OCI-LY7 (cell line): Measurements from ENCODE around the gene ERGIC3. TPM values are rescaled to one million over a fixed set of nuclear protein-coding genes. Genes with fewer than 3 reads are reported as not detected.

Source experiments
- BruUV-seq: library from RNA; stranded (reverse); fragments of 400-500 nt; replicated peaks from 2 replicates; lab custom pipeline; 2021; lab: Mats Ljungman, UMichigan
- CTCF ChIA-PET: fragments of 300-600 bp; sonication (Branson Sonifier 250); formaldehyde crosslinking; loops from one replicate; lab custom pipeline; 2022; ENCODE audit warnings: antibody characterized with exemption; ENCODE audit not compliant: unreplicated experiment; lab: Charles Lee
- POLR2A ChIA-PET: fragments of 300-600 bp; sonication (Branson Sonifier 250); formaldehyde crosslinking; loops from one replicate; lab custom pipeline; 2022; ENCODE audit warnings: antibody characterized with exemption; lab: Charles Lee
- DNase-seq: peaks from one replicate; pipeline ENCODE4 v3.0.0-alpha.2; 2015; ENCODE audit warnings: low spot score
- H2AFZ ChIP-seq: fragments of 200-600 bp; sonication (generic), shearing (Covaris generic); 2 replicates; pipeline ENCODE4 v1.6.1; 2014; ENCODE audit warnings: mild to moderate bottlenecking, antibody characterized with exemption, low read length, moderate library complexity
- H3K27ac ChIP-seq: fragments of 200-600 bp; sonication (generic); 2 replicates; pipeline ENCODE4 v1.5.1; 2014; ENCODE audit warnings: mixed run types, low read depth, mild to moderate bottlenecking, moderate library complexity, low read length, inconsistent platforms; ENCODE audit not compliant: poor library complexity, severe bottlenecking
- H3K36me3 ChIP-seq: fragments of 200-600 bp; sonication (generic); 2 replicates; pipeline ENCODE4 v1.6.1; 2014; ENCODE audit warnings: mild to moderate bottlenecking, antibody characterized with exemption, low read length, moderate library complexity, mixed read lengths; ENCODE audit not compliant: insufficient read depth
- H3K4me1 ChIP-seq: fragments of 200-600 bp; sonication (generic); 2 replicates; pipeline ENCODE4 v1.5.1; 2014; ENCODE audit warnings: mild to moderate bottlenecking, low read length; ENCODE audit not compliant: insufficient read depth, poor library complexity, severe bottlenecking
- H3K4me2 ChIP-seq: fragments of 200-600 bp; sonication (generic); 2 replicates; pipeline ENCODE4 v1.6.1; 2014; ENCODE audit warnings: mild to moderate bottlenecking, low read length
- H3K4me3 ChIP-seq: fragments of 200-600 bp; sonication (generic); 2 replicates; pipeline ENCODE4 v1.5.1; 2014; ENCODE audit warnings: mild to moderate bottlenecking, low read depth, low read length; ENCODE audit not compliant: poor library complexity, severe bottlenecking
- H3K79me2 ChIP-seq: fragments of 200-600 bp; sonication (generic); 2 replicates; pipeline ENCODE4 v1.6.1; 2016; ENCODE audit warnings: low read depth, mild to moderate bottlenecking, low read length, moderate library complexity, mixed read lengths; ENCODE audit not compliant: insufficient read depth
- H3K9me2 ChIP-seq: fragments of 200-600 bp; sonication (generic); 2 replicates; pipeline ENCODE4 v1.6.1; 2016; ENCODE audit warnings: mild to moderate bottlenecking, low read length, mixed read lengths; ENCODE audit not compliant: insufficient read depth
- H3K9me3 ChIP-seq: fragments of 200-600 bp; sonication (generic); 2 replicates; pipeline ENCODE4 v1.6.1; 2014; ENCODE audit warnings: mild to moderate bottlenecking, mixed run types, low read length, mixed read lengths
- H4K20me1 ChIP-seq: fragments of 200-600 bp; sonication (generic); 2 replicates; pipeline ENCODE4 v1.6.1; 2014; ENCODE audit warnings: mild to moderate bottlenecking, antibody characterized with exemption, low read length, moderate library complexity, mixed read lengths; ENCODE audit not compliant: insufficient read depth
- CTCF ChIP-seq: fragments of 200-600 bp; sonication (generic); conservative IDR thresholded peaks from 2 replicates; pipeline ENCODE4 v1.5.1; 2014; ENCODE audit warnings: mild to moderate bottlenecking, antibody characterized with exemption, low read length, moderate library complexity, mixed read lengths
- EZH2phosphoT487 ChIP-seq: fragments of 200-600 bp; sonication (generic); IDR thresholded peaks from 2 replicates; pipeline ENCODE4 v1.6.1; 2018; ENCODE audit warnings: low read depth, borderline replicate concordance, mild to moderate bottlenecking, mixed run types, antibody characterized with exemption, low read length, moderate library complexity, mixed read lengths
- intact Hi-C: fragments of 100-400 bp; cut with micrococcal nuclease; formaldehyde crosslinking; loops from one replicate; pipeline ENCODE4 v1.10.0; 2022; ENCODE audit not compliant: unreplicated experiment
- total RNA-seq, 2 experiments: library from RNA; depleted of rRNA in 1 of 2; stranded (reverse); fragments of >200 nt in 1 of 2; shearing (Covaris generic) in 1 of 2; gene quantifications; 2 replicates each; pipeline ENCODE4 v1.2.3, GENCODE V29; 2014 to 2022

Gene ERGIC3
- total RNA-seq, 2 experiments from 2014 or later = 170 to 171 TPM

- POLR2A ChIA-PET = no interaction called here
- intact Hi-C loops = loop anchor here (10.0 kb wide), 1 partner anchor 104 kb away; the partner anchor contains the start of genes CPNE1 and RBM12
- BruUV-seq = no TSS peak
Measured at GRCh38 chr20:35560541-35560940, 18.7 kb downstream of the ERGIC3 start.

GRCh38 chr20:35561268-35561667 is 19.4 kb downstream of the ERGIC3 start:
- POLR2A ChIA-PET = interaction anchor here (0.6 kb wide), 1 partner anchor 25 kb away, joined by 3 read pairs; no protein-coding TSS in a partner anchor
- Histone ChIP-seq H3K79me2 (no peaks in the 10 kb centered on the region), H3K4me2 (peak overlapping the region; percentile 51), H3K4me1 (peaks cover 13% of the 10 kb centered on the region), H3K36me3 (peaks cover 19% of the 10 kb centered on the region; the same call in 1 of the 2 replicates), H2AFZ (no peak overlapping the region), H3K9me3 (no peaks in the 10 kb centered on the region), H3K4me3 (no peak overlapping the region), H4K20me1 (no peaks in the 10 kb centered on the region), H3K27ac (peak overlapping the region; percentile 43), H3K9me2 (no peaks in the 10 kb centered on the region)
- no TSS peak for BruUV-seq
- peak; percentile 82 for DNase-seq
- intact Hi-C loops = loop anchor here (1.0 to 10.0 kb wide), 4 partner anchors 58 to 323 kb away; partner anchors contain the start of genes CPNE1, NFS1, RBM12 and ROMO1
- CTCF ChIA-PET = no interaction called here
- TF ChIP-seq CTCF (peak; percentile 83), EZH2phosphoT487 (no peak)

More at GRCh38 chr20:35560541-35560940, 18.7 kb downstream of the ERGIC3 start:
- no peak overlapping the region for H2AFZ ChIP-seq
- H3K9me2 ChIP-seq = no peaks in the 10 kb centered on the region
- no peak overlapping the region for H3K4me3 ChIP-seq
- no peak overlapping the region for H3K4me2 ChIP-seq
- no peak overlapping the region for H3K27ac ChIP-seq
- H3K36me3 ChIP-seq = peaks cover 26% of the 10 kb centered on the region; the same call in 1 of the 2 replicates
- no peaks in the 10 kb centered on the region for H4K20me1 ChIP-seq
- DNase-seq = no peak
- H3K79me2 ChIP-seq = no peaks in the 10 kb centered on the region
- peaks cover 13% of the 10 kb centered on the region for H3K4me1 ChIP-seq
- TF ChIP-seq EZH2phosphoT487 (no peak), CTCF (no peak)
- no peaks in the 10 kb centered on the region for H3K9me3 ChIP-seq
- CTCF ChIA-PET = interaction anchor here (0.6 kb wide), 1 partner anchor 501 kb away, joined by 3 read pairs; no protein-coding TSS in a partner anchor

GRCh38 chr20:35561671-35562070 is 19.8 kb downstream of the ERGIC3 start:
- DNase-seq = peak; percentile 69
- BruUV-seq = no TSS peak
- no peak overlapping the region for H2AFZ ChIP-seq
- intact Hi-C loops = loop anchor here (1.0 to 10.0 kb wide), 4 partner anchors 58 to 323 kb away; partner anchors contain the start of genes CPNE1, NFS1, RBM12 and ROMO1
- H4K20me1 ChIP-seq = no peaks in the 10 kb centered on the region
- no peaks in the 10 kb centered on the region for H3K79me2 ChIP-seq
- no peaks in the 10 kb centered on the region for H3K9me3 ChIP-seq
- TF ChIP-seq CTCF (peak; percentile 13; the same call in 1 of the 2 replicates), EZH2phosphoT487 (no peak)
- no peaks in the 10 kb centered on the region for H3K9me2 ChIP-seq
- H3K36me3 ChIP-seq = peaks cover 15% of the 10 kb centered on the region; the same call in 1 of the 2 replicates
- peak overlapping the region; percentile 51 for H3K4me2 ChIP-seq
- ChIA-PET CTCF (interaction anchor here (0.6 to 0.7 kb wide), 2 partner anchors 54 to 347 kb away, joined by 3 to 4 read pairs; partner anchors contain the start of gene SPAG4), POLR2A (interaction anchor here (0.6 to 0.7 kb wide), 3 partner anchors 18 to 1545 kb away, joined by 3 to 4 read pairs (median 3); no protein-coding TSS in a partner anchor)
- H3K27ac ChIP-seq = peak overlapping the region; percentile 43
- no peak overlapping the region for H3K4me3 ChIP-seq
- peaks cover 13% of the 10 kb centered on the region for H3K4me1 ChIP-seq
